Smooth muscle cell (in vitro differentiated cells): ENCODE data around the gene TALDO1. TPM values are rescaled to one million over a fixed set of nuclear protein-coding genes. Genes with fewer than 3 reads are reported as not detected.

ENCODE experiments used
- DNase-seq: peaks from one replicate; lab custom pipeline; 2025; ENCODE audit not compliant: unreplicated experiment; lab: John Stamatoyannopoulos, UW
- H2AFZ ChIP-seq: fragments of 200-600 bp; sonication (generic); 2 replicates; pipeline ENCODE4 v1.6.0; 2016; ENCODE audit warnings: antibody characterized with exemption, low read depth, mild to moderate bottlenecking
- H3F3A ChIP-seq: fragments of 200-600 bp; sonication (generic); 2 replicates; pipeline ENCODE4 v1.6.0; 2017; ENCODE audit warnings: antibody characterized with exemption, low read depth
- H3K27ac ChIP-seq: fragments of 200-600 bp; sonication (generic); 2 replicates; pipeline ENCODE4 v1.5.1; 2016; ENCODE audit warnings: low read depth, mild to moderate bottlenecking
- H3K27me3 ChIP-seq: fragments of 200-600 bp; sonication (generic); 2 replicates; pipeline ENCODE4 v1.6.1; 2016; ENCODE audit warnings: low read depth, mild to moderate bottlenecking
- H3K36me3 ChIP-seq: fragments of 200-600 bp; sonication (generic); 2 replicates; pipeline ENCODE4 v1.5.1; 2016; ENCODE audit warnings: low read depth
- H3K4me1 ChIP-seq: fragments of 200-600 bp; sonication (generic); 2 replicates; pipeline ENCODE4 v1.5.1; 2016; ENCODE audit warnings: low read depth
- H3K4me2 ChIP-seq: fragments of 200-600 bp; sonication (generic); 2 replicates; pipeline ENCODE4 v1.6.0; 2016; ENCODE audit warnings: mild to moderate bottlenecking
- H3K4me3 ChIP-seq: fragments of 200-600 bp; sonication (generic); 2 replicates; pipeline ENCODE4 v1.5.1; 2016; ENCODE audit warnings: mild to moderate bottlenecking
- H3K79me2 ChIP-seq: fragments of 200-600 bp; sonication (generic); 2 replicates; pipeline ENCODE4 v1.6.0; 2016; ENCODE audit warnings: low read depth, mild to moderate bottlenecking
- H3K9ac ChIP-seq: fragments of 200-600 bp; sonication (generic); 2 replicates; pipeline ENCODE4 v1.6.0; 2016; ENCODE audit warnings: low read depth
- H3K9me3 ChIP-seq: fragments of 200-600 bp; sonication (generic); replicated peaks from 2 replicates; pipeline ENCODE4 v1.5.1; 2016; ENCODE audit warnings: low read depth
- H4K20me1 ChIP-seq: fragments of 200-600 bp; sonication (generic); 2 replicates; pipeline ENCODE4 v1.6.0; 2016; ENCODE audit warnings: low read depth
- CTCF ChIP-seq: fragments of 200-600 bp; sonication (generic); IDR thresholded peaks from 2 replicates; pipeline ENCODE4 v1.5.1; 2017; ENCODE audit warnings: borderline replicate concordance, mild to moderate bottlenecking, antibody characterized with exemption; ENCODE audit not compliant: insufficient read depth, poor library complexity, severe bottlenecking
- WGBS: methylation state at CpG from one replicate; pipeline ENCODE4 v1.1.7; 2016; ENCODE audit warnings: low lambda C conversion rate; 5-methylcytosine and 5-hydroxymethylcytosine counted together
- polyA plus RNA-seq: library from polyadenylated mRNA; unstranded; fragments of >200 nt; fragmentation: Nextera tagmentation; extraction: Ambion mirVana; gene quantifications from 2 replicates; pipeline ENCODE4 v1.2.1, GENCODE V29; 2016
- total RNA-seq: library from RNA; depleted of rRNA; stranded (reverse); fragments of >200 nt; gene quantifications from 2 replicates; pipeline ENCODE4 v1.2.3, GENCODE V29; 2014

The TALDO1 gene
- total and polyA plus RNA-seq, 2 experiments from 2014 or later, result 100 to 155 TPM

DNA sequence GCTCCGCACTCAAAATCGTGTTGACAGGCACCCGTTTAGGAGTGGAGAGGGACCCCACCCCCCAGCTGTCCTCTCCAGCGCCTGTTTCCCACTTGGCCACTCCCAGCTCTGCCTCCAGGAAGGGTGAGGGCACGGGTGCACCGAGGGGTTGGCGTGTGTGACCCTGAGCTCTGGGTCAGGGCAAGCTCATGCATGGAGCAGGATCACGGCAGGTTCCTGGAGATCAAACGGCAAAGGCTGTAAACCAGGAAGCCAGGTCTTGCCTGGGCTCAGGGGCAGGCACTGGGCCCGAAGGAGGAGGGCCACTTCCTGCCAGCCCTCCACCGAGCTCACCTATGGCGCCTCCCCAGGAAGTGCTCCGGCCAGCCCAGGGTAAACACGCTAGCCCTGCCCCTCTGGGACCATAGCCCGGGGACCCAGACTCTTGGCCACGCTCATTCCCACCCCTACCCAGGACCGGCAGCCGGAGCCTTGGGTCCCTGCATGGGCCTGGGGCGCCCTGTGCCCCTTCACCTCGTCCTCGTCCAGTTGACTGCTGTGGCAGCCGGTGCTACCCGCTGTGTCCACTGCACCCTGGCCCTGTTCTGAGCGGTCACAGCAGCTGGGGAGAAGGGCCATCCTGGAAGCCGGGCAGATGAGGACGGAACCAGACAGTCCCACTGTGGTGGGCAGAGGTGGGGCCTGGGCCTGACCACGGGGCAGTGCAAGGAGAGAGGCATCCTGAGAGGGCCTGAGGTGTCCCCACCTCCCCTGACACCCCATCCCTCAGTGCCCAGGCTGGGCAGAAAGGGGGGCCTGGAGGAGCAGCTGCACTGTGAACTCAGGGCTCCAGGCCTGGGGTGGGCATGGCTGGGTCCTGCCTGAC lies 42.3 kb upstream of the TALDO1 start:
- no peak overlapping the region for H2AFZ ChIP-seq
- H3K9me3 ChIP-seq, result no peaks in the 10 kb centered on the region
- H3K4me2 ChIP-seq, result peak overlapping the region; percentile 89
- 84% methylated on average over 27 of the region's 27 CpGs for WGBS
- TF ChIP-seq CTCF, result no peak
- H3K36me3 ChIP-seq, result no peaks in the 10 kb centered on the region
- no peaks in the 10 kb centered on the region for H3F3A ChIP-seq
- H3K27ac ChIP-seq, result no peak overlapping the region
- H3K4me3 ChIP-seq, result peak overlapping the region; percentile 74
- H3K9ac ChIP-seq, result no peak overlapping the region
- no peaks in the 10 kb centered on the region for H3K27me3 ChIP-seq
- H4K20me1 ChIP-seq, result peaks cover 58% of the 10 kb centered on the region
- H3K79me2 ChIP-seq, result peaks cover 5% of the 10 kb centered on the region
- peaks cover 12% of the 10 kb centered on the region for H3K4me1 ChIP-seq
- DNase-seq, result no peak

GRCh38 chr11:705646-706438 lies 41.4 kb upstream of the TALDO1 start, which contains the start of gene EPS8L2:
Gene EPS8L2 (plus strand): TSS chr11:706231. CDS start chr11:709408, 3,177 bp downstream.
- no peak for TF ChIP-seq CTCF
- no peak for DNase-seq
- Histone ChIP-seq H3K4me2 (peak within 1 kb of the TSS; percentile 89), H3K9ac (peak within 1 kb of the TSS; percentile 44), H2AFZ (no peak within 1 kb of the TSS), H3K27me3 (no peaks in the 10 kb centered on the region), H3K36me3 (no peaks in the 10 kb centered on the region), H3K79me2 (peaks cover 3% of the 10 kb centered on the region), H3K9me3 (no peaks in the 10 kb centered on the region), H3F3A (no peaks in the 10 kb centered on the region), H3K4me1 (peaks cover 12% of the 10 kb centered on the region), H4K20me1 (peaks cover 62% of the 10 kb centered on the region), H3K27ac (peak within 1 kb of the TSS; percentile 49), H3K4me3 (peak within 1 kb of the TSS; percentile 74)
- WGBS, result 52% methylated on average over 16 of the region's 90 CpGs

DNA sequence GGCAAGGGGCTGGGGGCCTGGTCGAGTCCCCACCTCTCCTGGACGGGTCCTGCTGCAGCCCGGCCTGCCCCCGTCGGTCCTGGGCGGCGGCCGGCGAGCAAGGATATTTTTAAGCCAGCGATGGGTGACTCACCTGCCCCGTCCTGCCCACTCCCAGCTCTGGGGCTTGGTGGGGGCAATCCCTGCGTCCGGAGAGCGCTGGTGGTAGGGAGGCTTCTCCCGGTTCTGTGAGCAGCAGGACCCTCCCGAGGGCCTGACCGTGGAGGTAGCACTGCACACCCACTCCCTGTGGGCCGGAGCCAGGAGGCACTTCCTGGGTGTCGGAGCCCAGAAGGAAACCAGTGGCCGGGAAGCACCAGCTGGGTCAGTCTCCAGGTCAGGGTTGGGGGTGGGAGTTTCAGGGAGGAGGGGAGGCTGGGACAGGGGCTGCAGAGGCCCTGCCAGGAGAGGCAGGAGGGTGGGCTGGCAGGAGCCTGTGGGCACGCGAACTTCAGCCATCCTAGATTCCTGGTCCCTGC lies 40.8 kb upstream of the TALDO1 start:
- no peaks in the 10 kb centered on the region for H3K36me3 ChIP-seq
- H3K79me2 ChIP-seq, result no peaks in the 10 kb centered on the region
- peak overlapping the region; percentile 49 for H3K27ac ChIP-seq
- H3K4me2 ChIP-seq, result peak overlapping the region; percentile 89
- peaks cover 12% of the 10 kb centered on the region for H3K4me1 ChIP-seq
- 7% methylated on average over 19 of the region's 22 CpGs for WGBS
- TF ChIP-seq CTCF, result no peak
- H2AFZ ChIP-seq, result no peak overlapping the region
- H3K4me3 ChIP-seq, result peak overlapping the region; percentile 74
- no peak for DNase-seq
- no peaks in the 10 kb centered on the region for H3K27me3 ChIP-seq
- H3K9me3 ChIP-seq, result no peaks in the 10 kb centered on the region
- peaks cover 64% of the 10 kb centered on the region for H4K20me1 ChIP-seq
- H3F3A ChIP-seq, result no peaks in the 10 kb centered on the region
- peak overlapping the region; percentile 44 for H3K9ac ChIP-seq
